Measurements from ENCODE around the gene HTT.

DNA sequence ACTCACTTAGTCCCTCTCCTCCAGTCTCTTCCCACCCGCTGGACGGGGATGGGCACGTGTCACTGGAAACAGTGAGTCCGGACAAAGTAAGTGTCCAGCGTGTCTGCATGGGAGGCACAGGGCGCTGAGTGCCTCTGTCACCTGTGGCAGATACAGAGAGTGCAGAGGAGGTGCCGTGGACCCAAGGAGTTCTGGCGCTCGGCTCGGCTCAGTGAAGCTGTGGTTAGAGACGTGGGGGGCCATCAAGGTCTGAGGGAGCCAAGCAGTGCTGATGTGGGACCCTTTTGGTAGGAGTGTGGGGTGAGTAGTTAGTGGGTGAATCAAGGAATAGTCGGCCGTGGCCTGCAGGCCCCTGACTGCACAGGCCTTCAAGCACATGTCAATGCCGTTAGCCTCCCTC lies 134.3 kb downstream of the HTT start:
- TF ChIP-seq, protein P1, sequence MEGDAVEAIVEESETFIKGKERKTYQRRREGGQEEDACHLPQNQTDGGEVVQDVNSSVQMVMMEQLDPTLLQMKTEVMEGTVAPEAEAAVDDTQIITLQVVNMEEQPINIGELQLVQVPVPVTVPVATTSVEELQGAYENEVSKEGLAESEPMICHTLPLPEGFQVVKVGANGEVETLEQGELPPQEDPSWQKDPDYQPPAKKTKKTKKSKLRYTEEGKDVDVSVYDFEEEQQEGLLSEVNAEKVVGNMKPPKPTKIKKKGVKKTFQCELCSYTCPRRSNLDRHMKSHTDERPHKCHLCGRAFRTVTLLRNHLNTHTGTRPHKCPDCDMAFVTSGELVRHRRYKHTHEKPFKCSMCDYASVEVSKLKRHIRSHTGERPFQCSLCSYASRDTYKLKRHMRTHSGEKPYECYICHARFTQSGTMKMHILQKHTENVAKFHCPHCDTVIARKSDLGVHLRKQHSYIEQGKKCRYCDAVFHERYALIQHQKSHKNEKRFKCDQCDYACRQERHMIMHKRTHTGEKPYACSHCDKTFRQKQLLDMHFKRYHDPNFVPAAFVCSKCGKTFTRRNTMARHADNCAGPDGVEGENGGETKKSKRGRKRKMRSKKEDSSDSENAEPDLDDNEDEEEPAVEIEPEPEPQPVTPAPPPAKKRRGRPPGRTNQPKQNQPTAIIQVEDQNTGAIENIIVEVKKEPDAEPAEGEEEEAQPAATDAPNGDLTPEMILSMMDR (IDR thresholded peaks at IDR 0.05 in 8 of 11, conservative IDR thresholded peaks at IDR 0.05 in 3 of 11): no peak
- no peak for TF ChIP-seq POLR2A (IDR thresholded peaks at IDR 0.05)

All from spleen (tissue), 7 donors.